IMR-90 (cell line): ENCODE measurements around the gene SLC22A4. TPM values are rescaled to one million over a fixed set of nuclear protein-coding genes. Genes with fewer than 3 reads are reported as not detected.

ENCODE experiments used
- ATAC-seq: fragments of 200-7000 bp; cut with Tn5 transposase; 2 replicates; pipeline ENCODE4 v1.9.1; 2020; ENCODE audit warnings: low read depth, mild to moderate bottlenecking, moderate library complexity
- BruUV-seq: library from RNA; stranded (reverse); fragments of 400-500 nt; replicated peaks from 2 replicates; lab custom pipeline; 2021; lab: Mats Ljungman, UMichigan
- CTCF ChIA-PET: fragments of 300-600 bp; formaldehyde crosslinking; extraction: SDS; loops from one replicate; lab custom pipeline; 2021; ENCODE audit warnings: antibody characterized with exemption; lab: Yijun Ruan, JAX
- POLR2A ChIA-PET: fragments of 300-600 bp; sonication (Branson Sonifier 250); formaldehyde crosslinking; loops from one replicate; lab custom pipeline; 2022; ENCODE audit warnings: antibody characterized with exemption; ENCODE audit not compliant: unreplicated experiment; lab: Charles Lee
- DNase-seq: peaks from one replicate; pipeline ENCODE4 v3.0.0; 2013
- H2AFZ ChIP-seq: replicated peaks from 2 replicates; pipeline ENCODE3; 2013; ENCODE audit warnings: low read length, mild to moderate bottlenecking; ENCODE audit not compliant: poor library complexity
- H2AK5ac ChIP-seq: 2 replicates; pipeline ENCODE4 v1.6.1; 2013; ENCODE audit warnings: low read depth, low read length, inconsistent platforms
- H2AK9ac ChIP-seq: replicated peaks from 2 replicates; pipeline ENCODE3; 2013; ENCODE audit warnings: mild to moderate bottlenecking, low read depth, low read length, moderate library complexity; ENCODE audit not compliant: poor library complexity
- H2BK120ac ChIP-seq: 2 replicates; pipeline ENCODE4 v1.6.1; 2013; ENCODE audit warnings: low read depth, low read length, inconsistent platforms
- H2BK15ac ChIP-seq: 3 replicates; pipeline ENCODE4 v1.6.1; 2013; ENCODE audit warnings: low read depth, low read length, inconsistent platforms
- H2BK20ac ChIP-seq: 2 replicates; pipeline ENCODE4 v1.6.1; 2013; ENCODE audit warnings: low read depth, mild to moderate bottlenecking, inconsistent platforms, low read length, moderate library complexity
- H2BK5ac ChIP-seq: 2 replicates; pipeline ENCODE4 v1.6.1; 2013; ENCODE audit warnings: mild to moderate bottlenecking, low read depth, low read length, inconsistent platforms; ENCODE audit not compliant: poor library complexity, severe bottlenecking
- H3K14ac ChIP-seq: replicated peaks from 2 replicates; pipeline ENCODE4 v1.6.1; 2013; ENCODE audit warnings: low read depth, low read length, inconsistent platforms
- H3K18ac ChIP-seq: 2 replicates; pipeline ENCODE4 v1.6.1; 2013; ENCODE audit warnings: low read depth, low read length, control low read depth
- H3K23ac ChIP-seq: 2 replicates; pipeline ENCODE4 v1.6.1; 2013; ENCODE audit warnings: low read depth, low read length, inconsistent platforms
- H3K27ac ChIP-seq: 2 replicates; pipeline ENCODE4 v1.5.1; 2013; ENCODE audit warnings: mild to moderate bottlenecking, control low read depth, low read length; ENCODE audit not compliant: insufficient read depth
- H3K27me3 ChIP-seq: 2 replicates; pipeline ENCODE4 v1.6.1; 2013; ENCODE audit warnings: low read length; ENCODE audit not compliant: control insufficient read depth, insufficient read depth
- H3K36me3 ChIP-seq: 2 replicates; pipeline ENCODE4 v1.6.1; 2013; ENCODE audit warnings: low read length, mixed read lengths; ENCODE audit not compliant: control insufficient read depth, insufficient read depth
- H3K4ac ChIP-seq: 2 replicates; pipeline ENCODE4 v1.6.1; 2013; ENCODE audit warnings: low read depth, low read length, inconsistent platforms
- H3K4me1 ChIP-seq: 2 replicates; pipeline ENCODE4 v1.6.1; 2013; ENCODE audit warnings: low read length, mixed read lengths; ENCODE audit not compliant: control insufficient read depth, insufficient read depth
- H3K4me2 ChIP-seq: 2 replicates; pipeline ENCODE4 v1.6.1; 2013; ENCODE audit warnings: low read depth, mild to moderate bottlenecking, control low read depth, low read length, moderate library complexity
- H3K4me3 ChIP-seq: 2 replicates; pipeline ENCODE4 v1.5.1; 2013; ENCODE audit warnings: low read depth, mild to moderate bottlenecking, control low read depth, low read length, moderate library complexity; ENCODE audit not compliant: insufficient read depth
- H3K56ac ChIP-seq: 2 replicates; pipeline ENCODE4 v1.6.1; 2013; ENCODE audit warnings: low read length, inconsistent platforms; ENCODE audit not compliant: insufficient read depth; ENCODE audit errors: extremely low read depth
- H3K79me1 ChIP-seq, 2 experiments: 2 replicates each; pipeline ENCODE4 v1.6.1; 2013; ENCODE audit warnings: low read length in 2 of 2, inconsistent platforms in 1 of 2, low read depth in 1 of 2
- H3K9ac ChIP-seq: 2 replicates; pipeline ENCODE4 v1.6.1; 2013; ENCODE audit warnings: low read depth, low read length, control low read depth
- H3K9me1 ChIP-seq: 2 replicates; pipeline ENCODE4 v1.6.1; 2013; ENCODE audit warnings: low read length, inconsistent platforms; ENCODE audit not compliant: insufficient read depth
- H3K9me3 ChIP-seq: 2 replicates; pipeline ENCODE4 v1.6.1; 2013; ENCODE audit warnings: low read length; ENCODE audit not compliant: control insufficient read depth, insufficient read depth
- H4K20me1 ChIP-seq: 2 replicates; pipeline ENCODE4 v1.6.1; 2013; ENCODE audit warnings: low read length, inconsistent platforms; ENCODE audit not compliant: insufficient read depth
- H4K5ac ChIP-seq: 2 replicates; pipeline ENCODE4 v1.6.1; 2013; ENCODE audit warnings: mild to moderate bottlenecking, low read depth, low read length, control low read depth
- H4K8ac ChIP-seq, 2 experiments: 2 replicates each; pipeline ENCODE4 v1.6.1; 2013; ENCODE audit warnings: low read depth in 2 of 2, low read length in 2 of 2, control low read depth in 1 of 2, inconsistent platforms in 1 of 2
- H4K91ac ChIP-seq: 2 replicates; pipeline ENCODE4 v1.6.1; 2013; ENCODE audit warnings: low read depth, low read length, inconsistent platforms; ENCODE audit not compliant: insufficient read depth
- CEBPB ChIP-seq: IDR thresholded peaks from 2 replicates; pipeline ENCODE4 v1.6.1; 2012; ENCODE audit warnings: low read depth, low read length, improper control_type of control experiment
- CHD1 ChIP-seq: IDR thresholded peaks from 2 replicates; pipeline ENCODE4 v1.6.1; 2012; ENCODE audit warnings: low read depth, low read length, improper control_type of control experiment
- POLR2A ChIP-seq: IDR thresholded peaks from 2 replicates; pipeline ENCODE4 v1.6.1; 2012; ENCODE audit warnings: mild to moderate bottlenecking, low read depth, low read length
- RAD21 ChIP-seq: IDR thresholded peaks from 2 replicates; pipeline ENCODE4 v1.6.1; 2012; ENCODE audit warnings: low read length, improper control_type of control experiment
- RCOR1 ChIP-seq: IDR thresholded peaks from 2 replicates; pipeline ENCODE4 v1.6.1; 2012; ENCODE audit warnings: mild to moderate bottlenecking, low read length, improper control_type of control experiment; ENCODE audit not compliant: insufficient replicate concordance
- RFX5 ChIP-seq: IDR thresholded peaks from 2 replicates; pipeline ENCODE4 v1.8.0; 2012; ENCODE audit warnings: low read depth, mild to moderate bottlenecking, low read length, moderate library complexity
- SMC3 ChIP-seq: fragments of 150-350 bp; IDR thresholded peaks from 2 replicates; pipeline ENCODE4 v1.6.1; 2016; ENCODE audit warnings: low read depth, mild to moderate bottlenecking, antibody characterized with exemption, low read length, moderate library complexity
- WGBS, 2 experiments: methylation state at CpG; one replicate each; pipeline versions ENCODE4 v1.1.5 to v1.1.7; 2013; ENCODE audit warnings: missing lambda C conversion rate in 2 of 2; ENCODE audit not compliant: insufficient read length in 1 of 2; ENCODE audit errors: extremely low coverage in 2 of 2; 5-methylcytosine and 5-hydroxymethylcytosine counted together
- dilution Hi-C: fragments of 300-500 bp; cut with HindIII; formaldehyde crosslinking; loops from one replicate; pipeline ENCODE4 v1.14.3; 2018; ENCODE audit warnings: low sequenced_read_pairs; ENCODE audit not compliant: unreplicated experiment
- in situ Hi-C: fragments of 300-500 bp; cut with MboI; formaldehyde crosslinking; loops from 3 replicates; pipeline ENCODE4 v1.14.3; 2019; ENCODE audit warnings: low sequenced_read_pairs, inconsistent platforms, mixed read lengths
- intact Hi-C: fragments of 100-400 bp; cut with micrococcal nuclease; formaldehyde crosslinking; loops from 2 replicates; pipeline ENCODE4 v1.10.0; 2022
- polyA plus RNA-seq, 3 experiments: library from polyadenylated mRNA; depleted of rRNA; stranded (reverse); fragments of >200 nt; gene quantifications; 2 replicates each; pipeline ENCODE4 v1.2.3, GENCODE V29; 2012; ENCODE audit warnings: low replicate concordance in 1 of 3
- total RNA-seq: library from RNA; depleted of rRNA; stranded (reverse); fragments of >200 nt; gene quantifications from 2 replicates; pipeline ENCODE4 v1.2.3, GENCODE V29; 2012
- TF ChIP-seq, protein P1 (sequence below): fragments of 150-350 bp; IDR thresholded peaks from 2 replicates; pipeline ENCODE4 v1.6.1; 2016; ENCODE audit warnings: low read depth, mild to moderate bottlenecking, low read length, moderate library complexity, borderline replicate concordance

SLC22A4 gene
- total and polyA plus RNA-seq, 2 of the 4 experiments (the other 2 are of a cell fraction): 2.6 to 3.2 TPM

GRCh38 chr5:132380047-132380446 is 85.9 kb downstream of the SLC22A4 start:
- no peak overlapping the region for H3K4me3 ChIP-seq
- H2BK5ac ChIP-seq: no peak overlapping the region
- no peak overlapping the region for H2BK120ac ChIP-seq
- intact Hi-C loops: loop anchor here (5.0 to 10.0 kb wide), 3 partner anchors 205 to 705 kb away; no protein-coding TSS in a partner anchor
- no peak overlapping the region for H3K27ac ChIP-seq
- H2AK5ac ChIP-seq: no peak overlapping the region
- no peak overlapping the region for H2AK9ac ChIP-seq
- H3K56ac ChIP-seq: no peak overlapping the region
- H2AFZ ChIP-seq: no peak overlapping the region
- no peak overlapping the region for H2BK15ac ChIP-seq
- dilution Hi-C loops: no loop called here
- H4K20me1 ChIP-seq: no peaks in the 10 kb centered on the region
- H4K5ac ChIP-seq: no peak overlapping the region
- H3K4me2 ChIP-seq: no peak overlapping the region
- no peaks in the 10 kb centered on the region for H3K9me3 ChIP-seq
- no TSS peak for BruUV-seq
- no peak overlapping the region for H4K91ac ChIP-seq
- H3K18ac ChIP-seq: no peak overlapping the region
- no peak overlapping the region for H4K8ac ChIP-seq
- H3K4me1 ChIP-seq: no peaks in the 10 kb centered on the region
- H3K36me3 ChIP-seq: no peaks in the 10 kb centered on the region
- CTCF ChIA-PET: no interaction called here
- no peaks in the 10 kb centered on the region for H3K27me3 ChIP-seq
- DNase-seq (no peak), ATAC-seq (no peak)
- no peak overlapping the region for H3K4ac ChIP-seq
- H3K9me1 ChIP-seq: no peaks in the 10 kb centered on the region
- H2BK20ac ChIP-seq: no peak overlapping the region
- no peak overlapping the region for H3K9ac ChIP-seq
- no peak overlapping the region for H3K23ac ChIP-seq
- H3K79me1 ChIP-seq: no peaks in the 10 kb centered on the region; a peak in 1 of 4 replicates
- in situ Hi-C loops: loop anchor here (10.0 kb wide), 1 partner anchor 335 kb away; no protein-coding TSS in a partner anchor
- 96% methylated on average over 6 of the region's 6 CpGs; no CpG with 5 or more reads in 1 of the 2 experiments for WGBS, 2 experiments
- POLR2A ChIA-PET: no interaction called here
- no peak overlapping the region for H3K14ac ChIP-seq
- TF ChIP-seq RAD21: no peak
- TF ChIP-seq, protein P1, sequence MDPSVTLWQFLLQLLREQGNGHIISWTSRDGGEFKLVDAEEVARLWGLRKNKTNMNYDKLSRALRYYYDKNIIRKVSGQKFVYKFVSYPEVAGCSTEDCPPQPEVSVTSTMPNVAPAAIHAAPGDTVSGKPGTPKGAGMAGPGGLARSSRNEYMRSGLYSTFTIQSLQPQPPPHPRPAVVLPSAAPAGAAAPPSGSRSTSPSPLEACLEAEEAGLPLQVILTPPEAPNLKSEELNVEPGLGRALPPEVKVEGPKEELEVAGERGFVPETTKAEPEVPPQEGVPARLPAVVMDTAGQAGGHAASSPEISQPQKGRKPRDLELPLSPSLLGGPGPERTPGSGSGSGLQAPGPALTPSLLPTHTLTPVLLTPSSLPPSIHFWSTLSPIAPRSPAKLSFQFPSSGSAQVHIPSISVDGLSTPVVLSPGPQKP: no peak
- no peak for TF ChIP-seq SMC3
- TF ChIP-seq POLR2A: no peak
- no peak for TF ChIP-seq RFX5
- no peak for TF ChIP-seq CHD1
- TF ChIP-seq CEBPB: no peak
- TF ChIP-seq RCOR1: no peak
